GM19438 (cell line): ENCODE results near the gene MYBPC2.

ENCODE experiments used
- ATAC-seq: cut with Tn5 transposase; IDR thresholded peaks from one replicate; pipeline ENCODE4 v1.9.1; 2021; ENCODE audit warnings: low read depth; ENCODE audit not compliant: unreplicated experiment

Gene MYBPC2

DNA sequence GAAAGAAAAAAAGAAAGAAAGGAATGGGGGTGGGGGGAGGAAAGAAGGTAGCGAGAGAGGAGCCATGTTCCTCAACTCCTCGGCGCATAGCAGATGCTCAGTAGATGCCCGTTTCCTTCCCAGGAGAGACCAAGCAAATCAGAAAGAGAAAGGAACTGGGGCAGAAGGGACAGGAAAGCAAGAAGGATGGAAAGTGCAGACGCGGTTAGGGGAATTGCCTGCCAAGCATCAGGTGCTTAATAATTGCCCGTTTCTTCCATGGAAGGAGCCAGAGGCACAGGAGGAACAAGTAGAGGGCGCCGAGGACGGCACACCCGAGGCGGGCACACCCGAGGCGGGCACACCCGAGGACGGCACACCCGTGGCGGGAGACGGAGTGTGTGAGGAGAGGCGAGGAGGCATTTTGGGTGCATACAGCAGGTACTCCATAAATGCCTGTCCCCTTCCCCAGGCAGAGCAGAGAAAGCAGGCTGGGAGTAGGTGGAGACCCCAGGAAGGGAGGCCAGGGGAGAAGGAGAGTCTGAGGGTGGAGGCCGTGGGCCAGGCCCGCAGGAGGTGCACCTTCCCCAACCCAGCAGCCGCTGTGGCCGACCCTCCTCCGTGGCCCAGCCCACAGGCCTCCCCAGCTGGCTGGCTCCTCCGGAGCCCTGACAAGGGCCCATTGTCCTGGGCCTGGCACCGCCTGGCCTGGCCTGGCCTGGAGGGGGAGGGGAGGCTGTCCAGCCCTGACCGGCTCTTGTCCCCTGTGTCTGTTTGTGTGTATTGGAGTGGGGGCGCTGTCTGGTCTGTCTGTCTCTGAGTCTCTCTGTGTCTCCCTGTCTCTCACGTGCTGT, 63.7 kb downstream of the MYBPC2 start:
- ATAC-seq: no peak

DNA sequence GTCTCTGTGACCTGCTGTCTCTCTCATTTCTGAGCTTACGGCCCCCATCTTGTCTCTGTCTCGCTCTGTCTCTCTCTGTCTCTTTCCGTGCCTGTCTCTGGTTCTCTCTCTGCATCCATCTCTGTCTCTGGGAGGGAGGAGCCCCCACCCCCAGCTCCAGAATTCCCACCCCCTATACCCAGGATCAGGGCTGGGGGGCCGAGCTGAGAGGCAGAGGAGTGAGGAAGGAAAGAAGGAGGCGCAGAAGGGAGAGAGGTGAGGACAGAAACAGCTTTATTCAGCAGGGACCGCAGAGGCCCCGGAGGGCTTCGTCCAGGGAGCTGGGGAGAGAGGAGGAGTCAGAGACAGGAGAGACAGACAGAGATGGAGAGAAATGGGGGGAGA, 64.3 kb downstream of the MYBPC2 start:
- ATAC-seq: no peak

DNA sequence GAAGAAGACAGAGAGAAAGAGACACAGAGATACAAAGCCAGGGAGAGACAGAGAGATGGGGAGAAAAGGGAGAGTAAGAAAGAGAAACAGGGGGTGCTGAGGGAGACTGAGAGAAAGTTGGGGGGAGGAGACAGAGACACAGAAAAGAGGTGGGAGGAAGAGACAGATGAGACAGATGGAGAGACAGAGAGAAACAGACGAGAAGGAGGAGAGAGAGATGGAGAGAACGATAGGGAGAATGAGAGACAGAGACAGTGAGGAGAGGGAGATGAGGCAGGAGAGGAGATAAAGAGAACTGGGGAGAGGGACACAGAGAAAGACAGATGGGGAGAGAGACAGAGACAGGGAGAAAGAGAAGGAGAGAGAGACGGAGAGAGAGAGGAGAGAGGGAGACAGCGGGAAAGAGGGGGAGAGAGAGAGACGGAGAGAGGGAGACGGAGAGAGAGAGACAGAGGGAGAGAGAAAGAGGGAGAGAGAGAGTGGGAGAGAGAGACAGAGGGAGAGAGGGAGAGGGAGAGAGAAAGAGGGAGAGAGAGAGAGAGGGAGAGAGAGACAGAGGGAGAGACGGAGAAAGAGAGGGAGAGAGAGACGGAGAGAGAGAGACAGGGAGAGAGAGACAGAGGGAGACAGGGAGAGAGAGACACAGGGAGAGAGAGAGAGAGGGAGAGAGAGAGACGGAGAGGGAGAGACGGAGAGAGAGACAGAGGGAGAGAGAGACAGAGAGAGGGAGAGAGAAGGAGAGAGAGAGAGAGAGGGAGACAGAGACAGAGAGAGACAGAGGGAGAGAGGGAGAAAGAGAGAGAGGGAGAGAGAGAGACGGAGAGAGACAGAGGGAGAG, 65.7 kb downstream of the MYBPC2 start:
- no peak for ATAC-seq

DNA sequence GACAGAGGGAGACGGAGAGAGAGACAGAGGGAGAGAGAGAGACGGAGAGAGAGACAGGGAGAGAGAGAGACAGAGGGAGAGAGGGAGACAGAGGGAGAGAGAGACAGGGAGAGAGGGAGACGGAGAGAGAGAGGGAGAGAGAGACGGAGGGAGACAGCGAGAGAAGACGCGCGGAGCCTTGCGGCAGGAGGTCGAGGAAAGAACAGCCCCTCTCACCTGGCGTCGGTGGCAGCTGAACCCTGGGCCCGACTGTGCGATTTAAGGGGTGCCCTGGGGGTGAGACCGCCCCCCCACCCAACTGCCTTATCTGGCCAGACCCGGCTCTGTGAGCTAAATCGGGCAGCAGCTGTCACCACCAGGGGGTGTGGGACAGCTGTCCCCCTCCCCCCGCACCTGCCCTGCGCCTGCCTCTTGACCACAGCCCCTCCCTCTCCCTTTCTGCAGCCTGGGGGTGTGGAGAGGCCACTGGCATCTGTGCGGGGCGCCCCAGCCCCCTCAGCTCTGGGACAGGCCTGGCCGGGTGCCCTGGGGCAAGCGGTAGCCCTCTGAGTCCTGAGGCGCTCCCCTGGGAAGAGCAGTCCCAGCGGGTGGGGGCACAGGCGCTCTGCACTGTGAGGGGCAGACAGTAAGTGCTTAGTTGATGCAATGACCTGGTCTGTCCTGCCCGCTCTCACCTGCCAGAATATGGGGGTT, 67.5 kb downstream of the MYBPC2 start:
- no peak for ATAC-seq

DNA sequence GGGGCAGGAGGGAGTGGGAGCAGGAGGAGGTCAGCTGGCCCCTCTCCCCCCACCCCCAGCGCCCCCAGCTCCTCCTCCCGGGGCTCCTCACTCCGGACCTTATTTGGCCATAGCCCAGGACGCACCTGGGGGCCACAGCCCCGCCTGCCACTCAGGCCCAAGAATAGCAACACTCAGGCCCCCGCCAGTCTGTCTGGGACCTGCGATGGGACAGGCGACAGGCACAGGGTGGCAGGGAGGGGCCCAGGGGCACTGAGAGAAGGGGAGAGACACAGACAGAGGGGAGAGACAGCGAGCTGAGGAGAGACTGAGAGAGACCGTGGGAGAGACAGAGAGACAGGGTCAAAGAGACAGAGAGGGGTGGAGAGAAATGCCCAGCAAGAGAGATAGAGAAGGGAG, 68.1 kb downstream of the MYBPC2 start:
- no peak for ATAC-seq

DNA sequence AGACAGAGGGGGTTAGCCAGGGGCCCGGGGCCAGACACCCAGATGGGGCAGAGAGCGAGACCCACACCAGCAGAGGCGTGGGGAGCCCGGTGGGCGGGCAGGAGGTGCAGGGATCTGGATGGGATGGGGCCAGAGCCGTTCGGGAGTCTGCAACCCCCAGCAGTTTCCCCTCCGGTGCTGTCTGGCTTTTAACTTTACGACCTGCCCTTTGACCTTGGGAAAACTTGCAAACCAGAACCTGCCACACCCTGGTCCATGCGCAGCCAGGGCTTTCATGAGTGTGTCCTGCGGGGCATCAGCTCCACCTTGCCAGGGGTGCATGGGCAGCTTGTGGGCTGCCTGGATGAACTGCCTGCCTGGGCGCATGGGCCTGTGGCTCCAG, 68.5 kb downstream of the MYBPC2 start:
- ATAC-seq: no peak

DNA sequence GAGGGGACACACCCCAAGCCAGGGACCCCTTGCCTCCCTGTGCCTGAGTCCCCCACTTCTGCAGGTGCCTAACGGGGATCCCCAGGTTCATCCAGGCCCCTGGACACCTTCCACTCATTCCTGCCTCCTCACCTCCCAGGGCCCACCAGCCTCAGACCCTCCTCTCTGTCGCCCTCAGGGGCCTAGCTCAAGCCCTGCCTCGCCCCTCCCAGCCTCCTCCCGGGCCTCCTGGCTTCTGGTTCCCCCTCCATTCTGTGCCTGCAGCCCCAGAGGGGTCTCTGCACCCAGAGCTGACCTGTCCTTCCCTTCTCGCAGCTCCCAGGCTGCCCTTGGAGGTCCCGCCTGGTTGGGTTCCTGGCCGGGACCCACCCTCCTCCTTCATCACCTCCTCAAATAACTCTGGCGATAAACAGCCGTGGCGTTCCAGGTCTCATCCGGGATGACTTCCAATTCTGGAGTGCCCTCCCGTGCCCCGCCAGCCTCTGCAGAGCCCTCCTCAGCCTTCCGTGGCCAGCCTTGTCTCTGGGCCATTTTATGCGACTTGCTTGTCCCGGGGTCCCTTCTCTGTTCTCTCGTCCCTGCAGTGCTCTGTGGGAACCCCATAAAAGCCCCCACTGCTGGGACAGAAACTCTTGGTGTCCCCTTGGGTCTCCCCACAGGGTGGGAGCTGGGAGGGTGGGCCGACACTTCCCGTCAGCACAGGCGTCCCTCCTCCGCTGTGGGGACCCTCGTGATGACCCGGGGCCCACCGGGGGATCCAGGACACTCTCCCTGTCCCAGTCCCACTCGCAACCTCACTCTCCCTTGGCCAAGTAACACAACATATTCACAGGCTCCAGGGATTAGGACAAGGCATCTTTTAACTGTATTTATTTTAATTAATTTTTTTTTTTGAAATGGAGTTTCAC, 69.1 kb downstream of the MYBPC2 start:
- ATAC-seq: no peak

DNA sequence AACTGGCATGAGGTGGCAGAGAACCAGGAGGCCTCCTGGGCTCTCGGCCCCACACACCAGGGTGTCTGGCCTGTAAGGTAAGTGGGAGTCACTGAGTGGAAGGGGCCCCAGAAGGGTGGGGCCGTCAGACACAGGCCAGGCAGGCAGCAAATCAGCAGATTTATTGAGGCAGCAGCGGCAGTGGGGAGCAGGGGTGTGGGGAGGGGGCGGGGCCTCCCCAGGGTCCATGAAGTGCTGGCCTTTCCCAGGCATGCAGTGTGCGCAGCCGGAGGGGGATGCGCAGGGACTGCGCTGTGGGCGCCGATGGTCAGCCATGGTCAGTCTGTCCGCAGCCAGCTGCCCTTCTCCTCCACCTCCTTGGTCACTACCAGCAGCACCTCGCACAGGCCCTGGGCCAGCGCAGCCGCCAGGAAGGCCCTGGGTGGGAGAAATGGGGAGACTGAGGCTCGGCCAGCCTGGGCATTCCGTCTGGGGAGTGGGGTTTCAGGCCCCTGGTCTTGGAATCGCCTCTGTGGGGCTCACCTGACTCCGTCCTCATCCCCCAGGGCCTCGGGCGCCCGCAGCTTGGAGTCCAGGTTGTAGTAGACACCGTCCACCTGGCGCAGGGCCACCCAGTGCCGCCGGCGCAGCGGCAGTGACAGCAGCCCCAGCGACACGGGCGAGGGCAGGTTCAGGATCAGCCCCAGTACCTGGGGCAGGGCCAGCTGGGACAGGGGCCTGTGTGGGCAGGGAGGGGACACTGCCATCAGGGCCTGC, 73.3 kb downstream of the MYBPC2 start:
- ATAC-seq: no peak

DNA sequence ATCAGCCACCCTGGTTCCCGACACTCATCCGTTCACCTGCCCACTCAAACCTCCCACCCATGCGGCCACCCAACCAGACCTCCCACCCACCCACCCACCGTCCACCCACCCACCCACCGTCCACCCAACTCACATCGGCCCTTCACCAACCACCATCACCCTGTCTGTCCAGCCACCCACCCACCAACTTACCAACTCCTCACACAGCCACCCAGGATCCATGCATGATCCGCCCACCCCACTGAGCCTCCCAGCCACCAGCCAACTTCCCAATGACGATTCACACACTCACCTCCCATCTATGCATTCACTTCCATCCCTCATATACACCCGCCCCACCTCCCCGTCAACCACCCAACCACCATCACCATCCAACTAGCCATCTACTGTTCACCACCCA, 74.0 kb downstream of the MYBPC2 start:
- no peak for ATAC-seq

DNA sequence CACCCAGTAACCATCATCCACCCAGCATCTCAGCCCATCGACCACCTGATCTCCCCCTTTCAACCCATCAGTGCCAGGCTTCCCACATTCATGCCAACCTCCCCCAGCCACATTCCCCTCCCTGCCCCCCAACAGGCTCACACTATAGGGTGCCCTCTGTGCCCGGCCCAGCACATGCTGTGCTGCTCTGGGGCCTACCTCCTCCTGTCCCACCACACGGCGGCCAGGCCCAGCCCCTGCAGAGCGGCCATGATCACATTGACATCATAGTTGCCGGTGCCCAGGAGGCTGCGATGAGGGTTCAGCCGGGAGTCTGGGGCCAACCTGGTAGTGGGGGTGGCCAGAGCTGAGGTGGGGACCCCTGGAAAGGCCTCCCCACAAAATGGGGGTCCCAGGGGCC, 74.7 kb downstream of the MYBPC2 start:
- ATAC-seq: no peak

DNA sequence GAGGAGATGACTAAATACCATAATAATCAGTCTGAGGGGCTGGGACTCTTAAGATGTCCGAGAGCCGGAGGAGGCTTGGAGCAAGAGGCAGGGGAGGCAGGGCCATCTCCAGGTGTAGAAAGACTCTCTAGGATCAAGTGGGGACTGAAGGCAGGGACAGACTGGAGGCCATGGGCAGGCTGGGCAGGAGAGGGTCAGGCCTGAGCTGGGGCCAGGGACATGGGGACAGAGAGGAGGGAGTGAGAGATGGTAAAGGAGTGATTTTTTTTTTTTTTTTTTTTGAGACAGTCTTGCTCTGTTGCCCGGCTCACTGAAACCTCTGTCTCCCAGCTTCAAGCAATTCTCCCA, 76.1 kb downstream of the MYBPC2 start:
- ATAC-seq: no peak

DNA sequence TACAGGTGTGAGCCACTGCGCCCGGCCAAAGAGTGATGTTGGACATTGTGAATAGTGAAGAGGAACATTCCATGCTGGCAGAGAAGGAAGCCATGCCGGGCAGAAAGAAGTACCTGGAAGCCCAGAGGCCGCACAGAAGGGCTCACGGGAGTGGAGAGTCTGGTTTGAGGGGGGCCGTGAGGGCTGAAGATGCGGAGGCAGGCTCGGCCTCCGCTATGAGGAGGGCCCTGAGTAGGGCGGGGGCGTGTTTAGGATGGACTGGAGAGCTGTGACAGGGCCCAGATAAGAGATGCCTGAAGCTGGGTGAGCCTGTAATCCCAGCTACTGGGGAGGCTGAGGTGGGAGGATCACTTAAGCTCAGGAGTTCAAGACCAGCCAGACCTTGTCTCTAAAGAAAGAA, 76.7 kb downstream of the MYBPC2 start:
- no peak for ATAC-seq

DNA sequence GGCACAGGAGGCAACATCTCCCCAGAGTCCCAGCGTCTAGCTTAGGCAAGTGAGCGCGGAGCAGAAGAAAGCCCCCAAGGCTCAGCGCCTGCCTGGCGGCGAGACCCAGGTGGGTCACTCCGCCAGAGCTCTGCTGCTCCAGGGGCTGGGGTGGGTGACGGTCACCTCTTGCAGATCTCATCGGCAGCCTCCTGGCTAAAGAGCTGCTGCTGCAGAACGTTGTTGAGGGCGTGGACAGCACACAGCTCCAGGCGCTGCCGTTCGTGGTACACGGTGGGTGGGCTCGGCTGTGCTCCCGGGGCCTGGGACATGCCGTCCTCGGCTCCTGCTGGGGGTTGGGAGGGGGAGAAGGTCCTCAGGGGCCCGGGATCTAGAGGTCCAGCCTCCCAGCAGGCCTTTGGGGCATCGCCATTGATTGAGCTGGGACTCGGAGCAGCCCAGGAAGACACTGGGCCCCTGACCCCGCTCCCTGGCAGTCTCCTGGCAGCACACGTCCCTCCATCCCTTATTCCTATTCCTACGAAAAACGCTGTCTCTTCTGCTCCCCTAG, 77.5 kb downstream of the MYBPC2 start:
- ATAC-seq: no peak

DNA sequence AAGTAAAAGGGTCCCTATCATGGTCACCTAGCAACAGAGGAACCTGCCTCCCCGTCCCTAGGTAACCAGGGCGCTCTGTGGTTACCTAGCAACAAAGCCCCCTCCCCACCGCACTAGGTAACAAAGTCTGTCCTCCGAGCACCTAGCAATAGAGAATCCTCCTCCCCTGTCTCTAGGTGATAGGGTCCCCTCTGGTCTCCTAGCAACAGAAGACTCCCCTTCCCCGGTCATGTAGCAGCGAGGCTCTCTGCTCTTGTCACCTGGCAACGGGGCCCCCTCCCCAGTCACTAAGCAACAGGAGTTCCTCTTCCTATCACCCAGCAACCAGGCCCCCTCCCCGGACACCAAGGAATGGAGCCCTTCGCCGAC, 78.0 kb downstream of the MYBPC2 start:
- no peak for ATAC-seq

DNA sequence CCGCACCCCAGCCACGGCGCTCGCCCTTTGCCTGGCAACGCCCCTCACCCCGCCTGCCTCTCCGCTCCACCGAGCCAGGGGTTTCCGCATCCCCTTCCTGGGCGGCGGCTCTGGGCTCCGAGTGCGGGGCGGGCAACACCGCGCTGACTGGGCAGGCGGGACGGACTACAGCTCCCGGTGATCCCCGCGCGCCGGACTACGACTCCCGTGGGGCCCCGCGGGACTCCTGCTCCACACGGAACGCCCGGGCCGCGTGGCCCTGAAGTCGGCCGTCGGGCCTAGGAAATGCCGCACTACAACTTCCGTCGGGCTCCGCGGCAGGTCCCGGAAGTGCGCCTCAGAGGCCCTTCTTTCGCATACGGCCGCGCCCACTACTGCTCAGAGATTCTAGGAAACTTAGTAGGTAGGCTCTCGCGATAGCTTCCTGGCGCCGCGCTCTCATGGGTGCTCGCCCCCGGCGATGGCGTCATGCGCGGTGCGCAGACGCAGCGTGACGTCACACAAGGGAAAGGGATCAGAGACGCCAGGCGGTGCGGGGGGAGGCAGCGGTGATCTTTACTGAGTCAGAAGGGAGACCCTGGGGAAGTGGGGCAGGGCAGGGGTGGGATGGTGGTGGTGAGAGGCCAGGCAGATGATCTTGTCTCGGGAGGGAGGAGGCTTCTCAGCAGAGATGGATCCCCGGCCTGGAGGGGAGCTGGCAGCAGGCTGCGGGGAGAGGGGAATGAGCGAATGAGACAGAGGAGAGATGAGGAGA, 78.6 kb downstream of the MYBPC2 start, which contains the start of gene JOSD2:
Gene JOSD2 (minus strand): TSS at position 123 of the 754 bp plus-strand sequence. CDS start 760 bp downstream, outside the sequence.
- ATAC-seq: peak; percentile 83

DNA sequence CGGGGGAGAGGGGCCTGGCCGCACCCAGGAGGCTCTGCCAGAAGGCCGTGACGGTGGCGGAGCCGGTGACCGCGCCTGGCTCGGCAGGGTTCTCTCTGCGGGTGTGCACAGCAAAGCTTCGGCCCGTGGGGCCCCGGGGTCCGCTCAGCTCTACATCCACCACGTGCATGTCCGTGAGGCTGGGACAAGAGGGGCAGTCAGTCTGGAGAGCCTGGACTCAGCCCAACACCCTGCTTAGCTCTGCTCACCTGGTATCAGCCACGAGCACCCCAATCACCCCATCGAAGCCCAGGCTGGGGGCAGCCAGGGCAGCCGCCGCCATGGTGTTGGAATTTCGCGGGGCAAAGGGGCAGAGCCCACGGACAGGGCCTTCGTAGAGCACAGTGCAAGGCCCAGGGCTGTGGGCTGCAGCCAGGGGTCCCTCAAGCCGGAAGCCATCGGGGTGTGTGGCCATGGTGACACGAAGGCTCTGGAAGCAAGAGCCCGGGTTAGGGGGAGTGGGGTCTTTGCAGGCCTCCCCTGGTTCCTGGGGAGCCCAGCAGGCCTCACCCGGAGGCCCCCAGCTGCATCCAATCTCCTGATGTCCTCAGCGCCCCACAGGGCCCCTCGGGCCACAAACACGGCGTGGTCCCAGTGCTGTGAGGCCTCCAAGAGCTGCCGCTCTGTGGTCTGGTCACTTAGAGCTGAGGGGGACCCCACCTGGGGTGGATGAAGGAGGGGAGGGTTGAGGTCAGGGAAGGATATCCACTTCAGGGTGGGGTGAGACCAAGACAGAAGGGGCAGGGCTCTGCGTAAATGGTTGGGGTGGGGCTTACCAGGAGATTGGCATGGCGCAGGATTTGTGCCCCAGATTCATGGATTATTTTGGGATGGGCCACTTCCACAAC, 79.7 kb downstream of the MYBPC2 start:
- no peak for ATAC-seq

DNA sequence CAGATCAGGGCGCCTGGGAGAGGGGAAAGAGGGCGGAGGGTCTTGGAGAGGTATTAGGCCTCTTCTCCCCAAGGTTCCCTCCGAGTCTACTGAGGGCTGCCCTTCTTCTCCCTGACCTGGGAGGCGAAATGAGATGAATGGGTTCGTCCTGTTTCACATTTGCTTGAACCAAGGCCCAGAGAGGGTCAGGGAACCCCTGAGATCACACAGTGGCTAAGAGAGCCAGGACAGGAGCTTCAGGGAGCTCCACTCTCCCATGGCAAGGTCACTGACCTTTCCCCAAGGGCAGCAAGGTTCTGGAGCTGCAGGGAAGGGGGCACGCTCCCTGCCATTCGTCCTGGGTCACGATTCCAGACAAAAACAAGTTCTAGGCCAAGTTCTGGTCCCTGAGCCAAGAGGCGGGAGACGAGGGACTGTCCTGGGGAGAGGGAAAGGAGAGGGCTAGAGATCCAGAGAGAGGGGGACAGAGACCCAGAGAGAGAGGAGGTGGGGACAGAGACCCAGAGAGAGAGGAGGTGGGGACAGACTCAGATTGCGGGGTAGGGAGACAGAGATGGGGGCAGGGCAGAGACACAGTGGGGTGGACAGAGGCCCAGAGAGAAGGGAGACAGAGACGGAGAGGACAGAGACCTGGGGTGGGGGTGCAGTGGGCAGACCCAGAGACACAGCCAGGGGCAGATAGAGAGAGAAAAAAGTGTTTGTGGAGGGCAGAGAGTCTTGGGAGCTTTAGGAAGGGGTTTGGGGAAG, 80.5 kb downstream of the MYBPC2 start:
- no peak for ATAC-seq
